BE2C (cell line): ENCODE results near the gene PPIP5K2.

Experiments
- DNase-seq: peaks from one replicate; pipeline ENCODE4 v3.0.0-alpha.2; 2020
- H3K27me3 ChIP-seq: fragments of 250-450 bp; sonication (Bioruptor Pico); 2 replicates; pipeline ENCODE4 v1.5.1; 2020; ENCODE audit warnings: mild to moderate bottlenecking
- H3K36me3 ChIP-seq: fragments of 250-450 bp; sonication (Bioruptor Pico); 2 replicates; pipeline ENCODE4 v1.5.1; 2020; ENCODE audit warnings: mild to moderate bottlenecking
- H3K4me1 ChIP-seq: fragments of 250-450 bp; sonication (Bioruptor Pico); 2 replicates; pipeline ENCODE4 v1.5.1; 2020
- H3K4me3 ChIP-seq: 2 replicates; pipeline ENCODE4 v1.5.1; 2011; ENCODE audit warnings: low read depth, low read length
- H3K9me3 ChIP-seq: fragments of 250-450 bp; sonication (Bioruptor Pico); 2 replicates; pipeline ENCODE4 v1.5.1; 2020
- TF ChIP-seq, protein P1 (sequence below): IDR thresholded peaks from 2 replicates; pipeline ENCODE4 v1.5.1; 2012; ENCODE audit warnings: mild to moderate bottlenecking, low read depth, low read length

The PPIP5K2 gene

DNA sequence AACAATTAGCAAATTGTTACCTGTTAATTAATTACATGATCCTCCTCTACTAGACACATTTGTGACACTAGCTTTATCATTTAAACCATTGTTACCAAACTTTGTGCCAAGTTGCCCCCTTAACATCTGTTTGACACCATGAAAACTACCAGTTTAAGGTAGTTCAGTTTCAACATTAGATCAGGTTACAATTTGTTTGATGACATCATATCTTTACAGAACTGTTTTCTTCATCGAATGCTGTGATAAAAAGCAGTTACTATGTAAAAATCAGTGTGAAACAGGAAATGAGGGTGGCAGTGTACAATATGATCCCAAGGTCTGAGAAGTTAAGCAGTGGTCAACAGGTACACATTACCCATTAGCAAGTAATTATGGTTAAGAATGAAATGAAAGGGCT is 17.9 kb upstream of the PPIP5K2 start:
- no peak for DNase-seq
- TF ChIP-seq, protein P1, sequence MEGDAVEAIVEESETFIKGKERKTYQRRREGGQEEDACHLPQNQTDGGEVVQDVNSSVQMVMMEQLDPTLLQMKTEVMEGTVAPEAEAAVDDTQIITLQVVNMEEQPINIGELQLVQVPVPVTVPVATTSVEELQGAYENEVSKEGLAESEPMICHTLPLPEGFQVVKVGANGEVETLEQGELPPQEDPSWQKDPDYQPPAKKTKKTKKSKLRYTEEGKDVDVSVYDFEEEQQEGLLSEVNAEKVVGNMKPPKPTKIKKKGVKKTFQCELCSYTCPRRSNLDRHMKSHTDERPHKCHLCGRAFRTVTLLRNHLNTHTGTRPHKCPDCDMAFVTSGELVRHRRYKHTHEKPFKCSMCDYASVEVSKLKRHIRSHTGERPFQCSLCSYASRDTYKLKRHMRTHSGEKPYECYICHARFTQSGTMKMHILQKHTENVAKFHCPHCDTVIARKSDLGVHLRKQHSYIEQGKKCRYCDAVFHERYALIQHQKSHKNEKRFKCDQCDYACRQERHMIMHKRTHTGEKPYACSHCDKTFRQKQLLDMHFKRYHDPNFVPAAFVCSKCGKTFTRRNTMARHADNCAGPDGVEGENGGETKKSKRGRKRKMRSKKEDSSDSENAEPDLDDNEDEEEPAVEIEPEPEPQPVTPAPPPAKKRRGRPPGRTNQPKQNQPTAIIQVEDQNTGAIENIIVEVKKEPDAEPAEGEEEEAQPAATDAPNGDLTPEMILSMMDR, result no peak
- Histone ChIP-seq H3K9me3 (no peaks in the 10 kb centered on the region), H3K36me3 (no peaks in the 10 kb centered on the region), H3K27me3 (no peaks in the 10 kb centered on the region), H3K4me1 (peaks cover under 1% of the 10 kb centered on the region; the same call in 1 of the 2 replicates), H3K4me3 (no peak overlapping the region)

DNA sequence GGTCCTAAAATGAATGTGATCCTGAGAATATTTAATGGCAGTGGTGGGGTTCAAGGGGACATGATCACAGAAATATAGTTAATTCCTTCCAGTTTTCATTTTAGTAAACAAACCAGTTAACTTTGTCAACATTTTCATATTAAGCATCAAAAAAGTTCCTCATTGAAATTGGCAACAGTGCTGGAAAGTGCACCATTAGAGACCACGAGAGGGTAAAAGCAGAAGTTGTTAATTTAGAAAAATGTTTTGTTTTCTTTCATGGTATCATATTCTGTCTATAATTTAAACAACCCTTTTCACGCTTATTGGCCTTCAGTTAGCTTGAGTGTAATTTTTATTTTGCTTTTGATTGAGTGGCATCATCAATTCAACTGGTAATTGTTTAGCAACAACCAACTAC is 12.0 kb upstream of the PPIP5K2 start:
- TF ChIP-seq, protein P1, result no peak
- Histone ChIP-seq H3K4me1 (peaks cover 7% of the 10 kb centered on the region; the same call in 1 of the 2 replicates), H3K4me3 (no peak overlapping the region), H3K27me3 (no peaks in the 10 kb centered on the region), H3K36me3 (no peaks in the 10 kb centered on the region; the same call in 1 of the 2 replicates), H3K9me3 (no peaks in the 10 kb centered on the region)
- no peak for DNase-seq

DNA sequence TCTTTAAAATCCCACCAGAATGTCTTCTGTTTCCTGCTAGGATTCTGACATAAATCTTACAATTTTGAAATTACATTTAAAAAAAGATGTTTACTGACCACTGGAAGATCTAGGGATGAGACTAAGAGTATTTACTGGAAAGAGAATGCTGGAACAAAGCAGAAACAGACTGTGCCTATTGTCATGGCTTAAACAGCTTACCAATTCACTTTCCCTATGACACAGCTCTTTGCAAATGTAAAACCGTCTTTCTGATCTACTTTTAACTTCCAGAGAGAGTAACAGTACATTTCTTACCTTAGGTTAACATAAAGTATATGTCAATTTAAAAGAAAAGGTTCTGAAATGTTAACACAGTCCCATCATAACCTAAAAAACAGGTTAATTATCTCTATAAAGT is 10.8 kb upstream of the PPIP5K2 start:
- H3K27me3 ChIP-seq, result no peaks in the 10 kb centered on the region
- H3K4me1 ChIP-seq, result peaks cover 10% of the 10 kb centered on the region
- no peak overlapping the region for H3K4me3 ChIP-seq
- H3K9me3 ChIP-seq, result no peaks in the 10 kb centered on the region
- H3K36me3 ChIP-seq, result no peaks in the 10 kb centered on the region; the same call in 1 of the 2 replicates
- DNase-seq, result no peak
- TF ChIP-seq, protein P1, result no peak

DNA sequence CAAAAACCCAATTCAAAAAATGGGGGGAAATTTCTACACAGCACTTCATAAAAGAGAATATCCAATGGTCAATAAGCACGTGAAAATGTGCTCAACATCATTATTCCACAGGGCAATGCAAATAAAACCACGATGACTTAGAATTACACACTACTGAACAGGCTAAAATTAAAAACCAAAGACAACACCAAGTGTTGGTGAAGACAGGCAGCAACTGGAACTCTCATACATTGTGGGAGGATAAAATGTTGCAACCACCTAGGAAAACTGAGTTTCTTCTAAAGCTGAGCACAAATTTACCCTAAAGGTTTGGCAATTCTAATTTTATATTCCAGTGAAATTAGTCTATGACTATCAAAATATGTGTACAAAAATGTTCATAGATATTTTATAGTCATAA is 9.7 kb upstream of the PPIP5K2 start:
- H3K4me1 ChIP-seq, result peaks cover 20% of the 10 kb centered on the region
- TF ChIP-seq, protein P1, result no peak
- no peak overlapping the region for H3K4me3 ChIP-seq
- H3K27me3 ChIP-seq, result no peaks in the 10 kb centered on the region
- no peaks in the 10 kb centered on the region; the same call in 1 of the 2 replicates for H3K36me3 ChIP-seq
- H3K9me3 ChIP-seq, result no peaks in the 10 kb centered on the region
- no peak for DNase-seq

DNA sequence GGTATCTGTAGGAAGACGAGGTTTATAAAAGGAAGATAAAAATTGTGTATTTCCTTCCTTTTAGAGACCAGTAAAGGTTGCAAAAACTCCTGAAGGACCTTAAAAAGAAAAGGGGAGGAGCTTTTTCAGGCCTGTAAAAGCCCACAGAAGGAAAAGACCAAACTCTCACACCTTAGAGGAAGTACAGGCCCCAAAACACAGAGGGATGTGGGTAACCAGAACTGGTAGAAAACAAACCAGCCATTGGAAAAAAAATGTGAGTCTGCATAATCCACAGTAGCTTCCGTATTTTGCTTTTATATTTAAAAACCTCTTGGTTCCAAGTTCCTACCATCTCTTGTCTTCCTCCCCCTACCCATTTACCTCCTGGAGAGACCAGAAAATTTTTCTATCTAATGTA is 8.6 kb upstream of the PPIP5K2 start:
- no peaks in the 10 kb centered on the region for H3K27me3 ChIP-seq
- TF ChIP-seq, protein P1, result no peak
- no peak overlapping the region for H3K4me3 ChIP-seq
- H3K9me3 ChIP-seq, result no peaks in the 10 kb centered on the region
- H3K4me1 ChIP-seq, result peaks cover 20% of the 10 kb centered on the region
- H3K36me3 ChIP-seq, result no peaks in the 10 kb centered on the region; the same call in 1 of the 2 replicates
- DNase-seq, result no peak

DNA sequence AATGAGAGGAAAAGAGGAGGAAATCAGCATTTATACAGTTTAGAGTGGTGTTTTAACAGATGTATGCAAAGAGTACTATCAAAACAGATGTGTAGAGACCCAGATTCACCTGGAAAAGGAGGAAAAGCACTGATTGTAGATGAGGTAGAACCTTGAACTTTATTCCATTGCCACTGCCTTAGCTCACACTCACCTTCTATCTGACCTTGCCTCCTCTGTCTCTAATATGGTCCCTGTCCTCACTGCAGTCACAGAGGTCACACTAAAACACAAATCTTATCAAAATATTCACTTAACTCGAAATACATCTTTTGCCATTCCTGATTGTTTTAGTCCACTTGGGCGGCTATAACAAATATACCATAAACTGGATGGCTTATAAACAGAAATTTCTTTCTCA is 7.2 kb upstream of the PPIP5K2 start:
- Histone ChIP-seq H3K9me3 (no peaks in the 10 kb centered on the region), H3K4me3 (no peak overlapping the region), H3K4me1 (peaks cover 13% of the 10 kb centered on the region), H3K27me3 (no peaks in the 10 kb centered on the region), H3K36me3 (no peaks in the 10 kb centered on the region; the same call in 1 of the 2 replicates)
- no peak for DNase-seq
- TF ChIP-seq, protein P1, result no peak
